Nucleus accumbens (tissue), 56 donors: ENCODE measurements around the gene NUDT19.

Experiments used
- DNase-seq, 56 donors: peaks; one replicate each; lab custom pipeline; 2025; lab: John Stamatoyannopoulos, UW

The NUDT19 gene

DNA sequence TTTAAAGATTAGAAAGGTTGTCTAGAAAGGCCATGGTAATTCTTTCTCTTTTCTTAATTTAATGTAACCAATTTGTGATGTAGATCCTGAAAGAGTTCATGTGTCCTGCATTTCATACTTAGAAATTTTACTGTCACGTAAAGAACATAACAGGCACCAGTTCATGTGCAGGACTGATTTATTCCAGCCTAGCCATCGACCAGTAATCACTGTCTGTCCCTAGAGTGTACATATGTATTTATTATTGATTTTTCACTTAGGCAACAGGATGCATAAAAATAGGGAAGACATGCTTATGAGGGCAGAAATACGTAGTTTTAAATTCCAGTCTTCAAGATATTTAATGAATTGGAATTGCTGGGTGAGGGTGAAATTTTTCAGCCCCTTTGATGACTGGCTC, 65.6 kb downstream of the NUDT19 start:
- no peak for DNase-seq
